NK-92 (cell line): ENCODE measurements around the gene POMT2.
"Not testable (repeated sequence)": the region's sequence is repeated elsewhere in the genome, so short reads cannot be mapped to it uniquely, and the experiment has no call there.

Experiments
- DNase-seq: peaks from one replicate; lab custom pipeline; 2025; ENCODE audit not compliant: unreplicated experiment; lab: John Stamatoyannopoulos, UW

The POMT2 gene

GRCh38 chr14:77320238-77320935, at the start of gene POMT2:
Gene POMT2 (minus strand): TSS chr14:77320883. CDS start chr14:77320681, 202 bp downstream.
- peak; percentile 60 for DNase-seq

GRCh38 chr14:77369285-77369684, 48.6 kb upstream of the POMT2 start:
- no peak for DNase-seq

- DNase-seq, result no peak
These were observed 43.5 kb upstream of the POMT2 start for GRCh38 chr14:77364146-77364545.

- DNase-seq, result no peak
These were observed 38.9 kb upstream of the POMT2 start for GRCh38 chr14:77359626-77360025.

DNA sequence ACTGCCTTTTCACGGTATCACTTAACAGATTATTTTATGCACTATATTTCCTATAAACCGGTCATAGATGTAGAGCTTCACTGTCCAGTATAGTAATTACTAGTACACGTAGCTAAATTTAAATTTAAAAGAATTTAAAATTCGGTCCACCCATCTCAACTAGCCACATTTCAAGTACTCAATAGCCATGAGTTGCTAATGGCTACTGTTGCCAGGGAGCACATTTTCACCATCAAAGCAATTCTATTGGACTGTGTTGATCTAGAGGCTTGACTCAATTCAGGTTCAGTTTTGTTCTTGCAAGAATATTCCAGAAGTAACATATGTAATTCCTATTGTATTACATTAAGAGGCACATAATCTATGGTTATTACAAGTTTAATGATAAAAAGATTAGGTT, 36.2 kb upstream of the POMT2 start:
- DNase-seq, result no peak

DNA sequence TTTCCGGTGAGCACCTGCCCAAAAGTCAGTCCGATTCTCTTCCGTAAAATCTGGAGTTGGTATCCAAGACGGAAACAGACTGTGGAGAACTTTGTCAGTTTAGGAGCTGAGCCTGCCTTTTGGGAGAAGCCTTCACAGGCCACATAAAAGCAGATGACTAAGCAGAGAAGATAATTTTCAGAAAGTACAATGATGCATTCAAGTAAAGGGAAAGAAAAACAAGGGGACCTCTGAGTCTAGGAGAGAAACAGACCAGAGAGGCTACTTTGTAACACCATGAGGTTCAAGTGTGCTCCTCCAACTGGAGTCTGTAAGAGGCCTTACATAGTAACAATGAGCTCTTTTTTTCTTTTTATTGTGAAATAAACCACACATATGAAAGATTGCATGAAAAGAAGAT, 35.1 kb upstream of the POMT2 start:
- no peak for DNase-seq

DNA sequence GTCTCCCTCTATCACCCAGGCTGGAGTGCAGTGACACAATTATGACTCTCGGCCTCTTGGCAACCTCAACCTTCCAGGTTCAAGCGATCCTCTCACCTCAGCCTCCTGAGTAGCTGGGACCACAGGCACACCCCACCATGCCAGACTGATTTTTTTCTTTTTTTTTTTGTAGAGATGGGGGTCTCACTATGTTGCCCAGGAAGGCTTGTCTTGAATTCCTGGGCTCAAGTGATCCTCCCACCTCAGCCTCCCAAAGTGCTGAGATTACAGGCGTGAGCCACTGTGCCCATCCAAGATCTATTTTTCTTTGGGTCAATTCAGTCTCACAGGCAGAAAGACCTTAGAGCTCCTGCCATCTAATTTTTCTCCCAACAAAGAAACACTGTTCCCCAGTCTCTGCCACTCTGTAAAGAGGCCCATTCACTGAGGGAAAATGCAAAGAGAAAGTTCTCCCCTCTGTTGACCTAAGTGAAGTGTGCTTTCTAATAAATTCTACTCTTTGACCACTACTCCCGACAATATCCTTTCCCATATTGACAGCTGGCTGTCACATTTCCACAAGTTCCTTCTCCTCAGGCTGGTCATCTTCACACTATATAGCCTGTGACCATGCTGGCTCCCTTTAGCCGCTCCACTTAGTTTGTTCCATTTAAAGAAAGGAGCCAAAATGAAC, 32.9 kb upstream of the POMT2 start:
- DNase-seq, result no peak

GRCh38 chr14:77347751-77348150, 27.1 kb upstream of the POMT2 start:
- DNase-seq, result no peak

- DNase-seq, result no peak
These were observed 25.8 kb upstream of the POMT2 start for GRCh38 chr14:77346495-77346894.

GRCh38 chr14:77344377-77344996, 23.8 kb upstream of the POMT2 start:
- no peak for DNase-seq

DNA sequence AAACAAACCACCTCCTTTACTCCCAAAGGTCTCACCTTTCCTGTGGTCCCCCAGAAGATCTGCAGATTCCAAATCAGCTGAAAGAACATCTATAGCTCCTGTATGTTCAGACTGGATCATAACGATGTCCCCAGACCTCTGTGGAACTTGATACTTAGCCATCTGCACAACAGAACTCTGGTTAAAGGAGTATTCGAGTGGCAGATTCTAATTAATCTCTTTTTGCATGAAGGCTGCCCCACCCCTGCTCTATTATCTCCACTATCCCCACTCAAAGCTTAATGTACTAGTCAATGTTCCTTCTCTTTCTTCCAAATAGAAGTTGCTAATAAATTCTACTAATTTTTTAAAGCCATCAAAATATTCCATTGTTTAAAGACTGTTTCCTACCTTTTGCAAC, 23.0 kb upstream of the POMT2 start:
- no peak for DNase-seq

GRCh38 chr14:77342726-77343397, 22.2 kb upstream of the POMT2 start:
- DNase-seq, result no peak

DNA sequence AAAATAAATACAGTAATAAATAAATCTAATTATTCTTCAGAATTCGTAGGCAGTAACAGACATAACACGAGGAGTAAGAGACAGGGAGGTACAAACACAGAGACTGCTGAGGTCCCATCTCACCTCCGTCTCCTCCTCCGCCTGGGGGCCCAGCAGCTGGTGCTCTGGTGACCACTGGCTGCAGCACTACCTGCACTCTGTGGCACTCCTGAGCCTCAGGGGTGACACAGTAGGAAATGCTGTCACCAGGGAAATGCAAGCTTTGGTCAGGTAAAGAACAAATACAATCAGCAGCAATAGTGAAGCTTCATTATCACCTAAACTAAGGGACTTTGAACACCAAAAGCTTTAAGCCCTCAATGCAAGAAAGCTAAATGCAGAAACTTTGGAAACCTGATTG, 19.7 kb upstream of the POMT2 start:
- DNase-seq, result no peak

DNA sequence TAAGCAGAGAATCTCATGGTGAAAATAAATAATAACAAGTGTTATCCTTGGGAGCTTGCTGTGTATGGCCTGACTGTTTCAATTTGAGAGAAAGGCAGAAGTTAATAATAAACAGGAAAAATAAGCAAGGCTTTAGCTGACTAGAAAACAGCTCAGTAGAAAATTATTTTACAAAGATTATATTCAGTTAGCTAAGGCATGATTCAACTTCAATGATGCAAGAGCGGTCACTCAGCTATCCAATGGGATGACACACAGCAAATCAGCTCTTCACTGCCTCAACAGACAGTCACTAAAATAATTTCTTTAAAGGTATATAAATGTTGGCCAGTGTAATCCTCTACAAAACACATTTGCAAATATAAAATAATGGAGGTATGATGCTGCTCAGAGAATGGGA, 18.7 kb upstream of the POMT2 start:
- DNase-seq, result no peak

GRCh38 chr14:77338302-77338701, 17.6 kb upstream of the POMT2 start:
- DNase-seq, result no peak

- DNase-seq, result no peak
These were observed 17.2 kb upstream of the POMT2 start for GRCh38 chr14:77337880-77338279.

GRCh38 chr14:77337255-77337654, 16.6 kb upstream of the POMT2 start:
- not testable (repeated sequence) for DNase-seq

DNA sequence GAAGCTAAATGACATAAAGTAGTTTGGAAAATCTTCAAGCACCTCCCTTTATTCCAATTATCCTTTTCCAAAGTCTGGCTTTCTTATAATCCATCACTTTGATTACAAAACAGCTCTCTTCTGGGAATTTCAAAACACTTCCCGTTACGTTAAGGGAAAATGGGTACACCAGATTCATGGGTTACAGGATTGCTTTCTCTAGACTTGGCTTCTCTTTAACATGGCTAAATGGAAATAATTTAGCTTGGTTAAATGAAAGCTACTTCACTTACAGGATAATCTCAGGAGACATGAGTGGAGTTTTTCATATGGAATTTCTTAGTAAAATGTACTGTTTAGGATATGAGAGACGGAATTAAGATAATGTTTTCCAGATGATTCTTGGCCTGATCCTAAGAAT, 14.9 kb upstream of the POMT2 start:
- no peak for DNase-seq

DNA sequence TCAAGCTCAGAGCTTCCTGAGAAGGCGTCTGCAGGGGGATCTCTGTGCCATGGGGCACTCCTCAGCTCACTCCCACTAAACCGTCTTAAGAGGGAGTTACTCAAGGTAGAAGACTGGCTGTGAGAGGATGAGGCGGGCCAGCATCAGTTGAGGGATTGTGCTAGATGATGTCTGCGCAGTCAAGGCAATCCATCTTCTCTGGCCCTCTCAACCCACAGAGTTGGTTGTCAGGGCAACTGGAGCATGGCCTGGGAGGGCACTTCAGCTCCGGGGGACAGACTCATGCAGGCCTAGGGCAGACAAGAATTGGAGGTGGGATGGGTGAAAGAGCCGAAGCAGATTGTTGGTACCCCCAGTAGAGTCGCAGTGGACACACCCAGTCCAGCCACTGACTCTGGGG, 9.2 kb upstream of the POMT2 start:
- no peak for DNase-seq

DNA sequence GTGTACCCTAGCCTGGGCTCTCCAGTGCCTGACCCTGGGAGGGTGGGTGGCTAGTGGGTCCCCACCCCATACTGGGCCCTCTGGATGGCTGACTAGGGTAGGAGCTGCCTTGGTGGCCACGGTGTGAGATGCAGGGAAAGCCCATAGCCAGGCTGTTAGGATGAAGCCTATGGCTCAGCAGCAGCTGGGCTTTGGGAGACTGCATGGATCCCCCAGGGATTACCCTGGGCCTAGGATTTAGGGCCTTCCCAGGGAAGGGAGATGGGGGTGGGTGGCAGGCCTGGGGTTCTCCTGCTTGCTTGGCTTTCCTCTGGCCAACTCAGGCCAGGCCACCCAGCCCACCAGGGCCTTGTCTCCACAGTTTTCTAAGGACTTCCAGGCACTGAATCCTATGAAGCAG, 6.4 kb upstream of the POMT2 start:
- DNase-seq, result no peak

- no peak for DNase-seq
These were observed 5.0 kb upstream of the POMT2 start for GRCh38 chr14:77325746-77326094.
